ENCODE measurements around the gene PLEKHG5. TPM values are rescaled to one million over a fixed set of nuclear protein-coding genes. Genes with fewer than 3 reads are reported as not detected.

PLEKHG5 gene
- total and polyA plus RNA-seq, 4 donors = 0.28 to 1.9 (median 1.1) TPM

DNA sequence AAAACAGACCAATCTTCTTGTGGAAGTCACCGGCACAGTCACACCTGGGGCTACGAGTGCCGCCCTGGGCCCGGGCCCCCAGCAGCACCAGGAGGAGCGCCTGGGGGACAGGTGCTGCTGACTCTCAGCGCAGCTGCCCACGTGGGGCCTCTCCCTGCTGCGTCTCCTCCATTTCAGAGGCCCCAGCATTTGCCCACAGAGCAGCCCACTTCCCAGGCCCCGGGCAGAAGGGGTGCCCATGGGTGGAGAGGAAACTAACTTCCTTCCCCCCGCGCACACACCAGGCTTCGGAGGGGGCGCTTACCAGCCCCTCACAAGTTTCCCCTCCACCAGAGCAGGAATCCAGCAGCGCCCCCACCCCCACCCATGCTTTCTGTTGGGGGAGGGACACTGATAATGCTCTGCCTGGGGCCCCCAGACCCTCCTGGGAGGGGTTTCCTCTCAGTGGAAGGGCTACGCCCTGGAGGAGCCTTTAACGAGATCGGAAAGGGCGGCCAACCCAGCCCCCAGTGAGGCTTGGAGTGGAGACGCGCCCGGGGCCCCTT, 25.9 kb downstream of the PLEKHG5 start (continued):
- TF ChIP-seq CTCF (IDR thresholded peaks at IDR 0.05; ENCODE audit: low read depth, low read length, missing input control) = no peak

- H3K4me3 ChIP-seq (ENCODE audit: low read depth in 1 of 3, low read length in 3 of 3) = no peak overlapping the region
- peaks cover 0 to 2% (median 0%) of the 10 kb centered on the region in 4 donors for H3K36me3 ChIP-seq (ENCODE audit: control insufficient read depth in 4 of 4, insufficient read depth in 3 of 4, low read depth in 1 of 4, low read length in 3 of 4)
- TF ChIP-seq JUND (IDR thresholded peaks at IDR 0.05) = no peak
- no peak for TF ChIP-seq CTCF (IDR thresholded peaks at IDR 0.05; ENCODE audit: low read depth, low read length, missing input control)
- TF ChIP-seq HNF4A (conservative IDR thresholded peaks at IDR 0.05) = no peak
- TF ChIP-seq NR2F2 (IDR thresholded peaks at IDR 0.05) = no peak
- TF ChIP-seq RXRA (IDR thresholded peaks at IDR 0.05) = no peak
- TF ChIP-seq, protein P1, sequence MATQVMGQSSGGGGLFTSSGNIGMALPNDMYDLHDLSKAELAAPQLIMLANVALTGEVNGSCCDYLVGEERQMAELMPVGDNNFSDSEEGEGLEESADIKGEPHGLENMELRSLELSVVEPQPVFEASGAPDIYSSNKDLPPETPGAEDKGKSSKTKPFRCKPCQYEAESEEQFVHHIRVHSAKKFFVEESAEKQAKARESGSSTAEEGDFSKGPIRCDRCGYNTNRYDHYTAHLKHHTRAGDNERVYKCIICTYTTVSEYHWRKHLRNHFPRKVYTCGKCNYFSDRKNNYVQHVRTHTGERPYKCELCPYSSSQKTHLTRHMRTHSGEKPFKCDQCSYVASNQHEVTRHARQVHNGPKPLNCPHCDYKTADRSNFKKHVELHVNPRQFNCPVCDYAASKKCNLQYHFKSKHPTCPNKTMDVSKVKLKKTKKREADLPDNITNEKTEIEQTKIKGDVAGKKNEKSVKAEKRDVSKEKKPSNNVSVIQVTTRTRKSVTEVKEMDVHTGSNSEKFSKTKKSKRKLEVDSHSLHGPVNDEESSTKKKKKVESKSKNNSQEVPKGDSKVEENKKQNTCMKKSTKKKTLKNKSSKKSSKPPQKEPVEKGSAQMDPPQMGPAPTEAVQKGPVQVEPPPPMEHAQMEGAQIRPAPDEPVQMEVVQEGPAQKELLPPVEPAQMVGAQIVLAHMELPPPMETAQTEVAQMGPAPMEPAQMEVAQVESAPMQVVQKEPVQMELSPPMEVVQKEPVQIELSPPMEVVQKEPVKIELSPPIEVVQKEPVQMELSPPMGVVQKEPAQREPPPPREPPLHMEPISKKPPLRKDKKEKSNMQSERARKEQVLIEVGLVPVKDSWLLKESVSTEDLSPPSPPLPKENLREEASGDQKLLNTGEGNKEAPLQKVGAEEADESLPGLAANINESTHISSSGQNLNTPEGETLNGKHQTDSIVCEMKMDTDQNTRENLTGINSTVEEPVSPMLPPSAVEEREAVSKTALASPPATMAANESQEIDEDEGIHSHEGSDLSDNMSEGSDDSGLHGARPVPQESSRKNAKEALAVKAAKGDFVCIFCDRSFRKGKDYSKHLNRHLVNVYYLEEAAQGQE (IDR thresholded peaks at IDR 0.05) = no peak
- TF ChIP-seq TAF1 (conservative IDR thresholded peaks at IDR 0.05) = no peak
- no peak for TF ChIP-seq RAD21 (IDR thresholded peaks at IDR 0.05)
- TF ChIP-seq, protein P2, sequence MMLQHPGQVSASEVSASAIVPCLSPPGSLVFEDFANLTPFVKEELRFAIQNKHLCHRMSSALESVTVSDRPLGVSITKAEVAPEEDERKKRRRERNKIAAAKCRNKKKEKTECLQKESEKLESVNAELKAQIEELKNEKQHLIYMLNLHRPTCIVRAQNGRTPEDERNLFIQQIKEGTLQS (IDR thresholded peaks at IDR 0.05) = no peak
- no peak for TF ChIP-seq YY1 (IDR thresholded peaks at IDR 0.05)
- no peak for TF ChIP-seq SP1 (IDR thresholded peaks at IDR 0.05)
- TF ChIP-seq, protein P3, sequence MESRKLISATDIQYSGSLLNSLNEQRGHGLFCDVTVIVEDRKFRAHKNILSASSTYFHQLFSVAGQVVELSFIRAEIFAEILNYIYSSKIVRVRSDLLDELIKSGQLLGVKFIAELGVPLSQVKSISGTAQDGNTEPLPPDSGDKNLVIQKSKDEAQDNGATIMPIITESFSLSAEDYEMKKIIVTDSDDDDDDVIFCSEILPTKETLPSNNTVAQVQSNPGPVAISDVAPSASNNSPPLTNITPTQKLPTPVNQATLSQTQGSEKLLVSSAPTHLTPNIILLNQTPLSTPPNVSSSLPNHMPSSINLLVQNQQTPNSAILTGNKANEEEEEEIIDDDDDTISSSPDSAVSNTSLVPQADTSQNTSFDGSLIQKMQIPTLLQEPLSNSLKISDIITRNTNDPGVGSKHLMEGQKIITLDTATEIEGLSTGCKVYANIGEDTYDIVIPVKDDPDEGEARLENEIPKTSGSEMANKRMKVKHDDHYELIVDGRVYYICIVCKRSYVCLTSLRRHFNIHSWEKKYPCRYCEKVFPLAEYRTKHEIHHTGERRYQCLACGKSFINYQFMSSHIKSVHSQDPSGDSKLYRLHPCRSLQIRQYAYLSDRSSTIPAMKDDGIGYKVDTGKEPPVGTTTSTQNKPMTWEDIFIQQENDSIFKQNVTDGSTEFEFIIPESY (IDR thresholded peaks at IDR 0.05) = no peak
- no peak for TF ChIP-seq HNF4G (IDR thresholded peaks at IDR 0.05)
- no peak for TF ChIP-seq GABPA (IDR thresholded peaks at IDR 0.05 in 1 of 2, conservative IDR thresholded peaks at IDR 0.05 in 1 of 2)
- TF ChIP-seq EGR1 (IDR thresholded peaks at IDR 0.05; ENCODE audit: low read depth in 2 of 2) = no peak
- no peak for TF ChIP-seq FOXA1 (IDR thresholded peaks at IDR 0.05)
- no peak overlapping the region for H3K9ac ChIP-seq (ENCODE audit: low read depth in 1 of 2, low read length in 2 of 2)
- H3K4me1 ChIP-seq (ENCODE audit: control insufficient read depth in 4 of 4, insufficient read depth in 4 of 4, low read length in 3 of 4) = peaks cover 0 to 20% (median 8%) of the 10 kb centered on the region in 4 donors
- no peaks in the 10 kb centered on the region for H3K27me3 ChIP-seq (ENCODE audit: control insufficient read depth in 4 of 4, insufficient read depth in 4 of 4, low read length in 3 of 4)
- H3K27ac ChIP-seq (ENCODE audit: low read depth in 1 of 2, low read length in 2 of 2) = no peak overlapping the region
- no peaks in the 10 kb centered on the region for H3K9me3 ChIP-seq (ENCODE audit: control insufficient read depth in 4 of 4, low read length in 3 of 4)
- 90% methylated on average over 5 of the region's 5 CpGs for WGBS
- DNase-seq (ENCODE audit: low spot score) = no peak
These were observed 26.6 kb downstream of the PLEKHG5 start for GRCh38 chr1:6464915-6465314.
